GM12874 (cell line): ENCODE data around the gene SMAP2.

Experiments
- CTCF ChIP-seq: IDR thresholded peaks from 2 replicates; pipeline ENCODE4 v1.5.1; 2011; ENCODE audit warnings: low read depth, mild to moderate bottlenecking, control low read depth, low read length, moderate library complexity; ENCODE audit not compliant: insufficient read depth

Gene SMAP2

GRCh38 chr1:40384413-40384762 lies 10.9 kb downstream of the SMAP2 start:
- no peak for TF ChIP-seq CTCF

GRCh38 chr1:40384887-40385286 lies 11.4 kb downstream of the SMAP2 start:
- no peak for TF ChIP-seq CTCF

- no peak for TF ChIP-seq CTCF
These were observed 12.2 kb downstream of the SMAP2 start for GRCh38 chr1:40385437-40386358.

- no peak for TF ChIP-seq CTCF
These were observed 12.8 kb downstream of the SMAP2 start for GRCh38 chr1:40386359-40386723.

- no peak for TF ChIP-seq CTCF
These were observed 13.3 kb downstream of the SMAP2 start for GRCh38 chr1:40386796-40387195.

GRCh38 chr1:40389322-40389803 lies 15.8 kb downstream of the SMAP2 start:
- no peak for TF ChIP-seq CTCF

- TF ChIP-seq CTCF = no peak
These were observed 16.5 kb downstream of the SMAP2 start for GRCh38 chr1:40389871-40390560.
